GM23338 (cell line): ENCODE results near the gene ELAVL2.

Experiments used
- CREB1 ChIP-seq: fragments of 250-450 bp; sonication (Bioruptor Pico); IDR thresholded peaks from 2 replicates; pipeline ENCODE4 v1.5.0; 2020; ENCODE audit warnings: low read depth, mild to moderate bottlenecking, moderate library complexity
- CTCF ChIP-seq, 2 experiments: fragments of 200-600 bp in 1 of 2; sonication (generic) in 1 of 2; conservative IDR thresholded peaks; 2 replicates each; pipeline versions ENCODE4 v1.5.1 to v1.6.1; 2016 to 2017; ENCODE audit warnings: antibody characterized with exemption in 2 of 2, low read depth in 2 of 2, mild to moderate bottlenecking in 2 of 2, moderate library complexity in 1 of 2
- ETS1 ChIP-seq: IDR thresholded peaks from 2 replicates; pipeline ENCODE4 v1.6.1; 2016; ENCODE audit warnings: antibody characterized with exemption
- EZH2 ChIP-seq: fragments of 200-600 bp; sonication (generic); IDR thresholded peaks from one replicate; pipeline ENCODE4 v1.8.0; 2017; ENCODE audit warnings: antibody characterized with exemption, mild to moderate bottlenecking, low read depth; ENCODE audit not compliant: unreplicated experiment
- EZH2phosphoT487 ChIP-seq: fragments of 200-600 bp; sonication (generic); IDR thresholded peaks from one replicate; pipeline ENCODE4 v1.8.1; 2018; ENCODE audit warnings: antibody characterized with exemption; ENCODE audit not compliant: unreplicated experiment
- JUNB ChIP-seq: IDR thresholded peaks from one replicate; pipeline ENCODE4 v1.6.1; 2016; ENCODE audit warnings: antibody characterized with exemption; ENCODE audit not compliant: unreplicated experiment
- NANOG ChIP-seq: IDR thresholded peaks from 2 replicates; pipeline ENCODE4 v1.6.1; 2016; ENCODE audit warnings: antibody characterized with exemption, borderline replicate concordance
- POLR2AphosphoS5 ChIP-seq: IDR thresholded peaks from 2 replicates; pipeline ENCODE4 v1.6.1; 2016; ENCODE audit warnings: antibody characterized with exemption, low read depth
- REST ChIP-seq: IDR thresholded peaks from one replicate; pipeline ENCODE4 v1.6.1; 2018; ENCODE audit warnings: antibody characterized with exemption; ENCODE audit not compliant: unreplicated experiment
- STAT1 ChIP-seq: IDR thresholded peaks from one replicate; pipeline ENCODE4 v1.6.1; 2016; ENCODE audit warnings: antibody characterized with exemption; ENCODE audit not compliant: unreplicated experiment
- ZNF114 ChIP-seq: fragments of 250-450 bp; sonication (Bioruptor Pico); IDR thresholded peaks from 2 replicates; pipeline ENCODE4 v1.5.0; 2020; ENCODE audit warnings: mild to moderate bottlenecking, moderate library complexity
- ZNF331 ChIP-seq: fragments of 250-450 bp; sonication (Bioruptor Pico); IDR thresholded peaks from 2 replicates; pipeline ENCODE4 v1.5.0; 2020; ENCODE audit warnings: low read depth, mild to moderate bottlenecking, moderate library complexity
- ZNF462 ChIP-seq: fragments of 250-450 bp; sonication (Bioruptor Pico); IDR thresholded peaks from 2 replicates; pipeline ENCODE4 v1.5.0; 2020; ENCODE audit warnings: mild to moderate bottlenecking, moderate library complexity

GRCh38 chr9:23841304-23841703 is 15.3 kb upstream of the ELAVL2 start:
- TF ChIP-seq CTCF (conservative IDR thresholded peaks at IDR 0.05; ENCODE audit: low read depth in 2 of 2), result no peak
- no peak for TF ChIP-seq EZH2phosphoT487
- no peak for TF ChIP-seq POLR2AphosphoS5
- TF ChIP-seq EZH2, result no peak
- no peak for TF ChIP-seq CREB1 (CRISPR knock-in tag)
- TF ChIP-seq JUNB, result no peak
- no peak for TF ChIP-seq STAT1
- TF ChIP-seq ZNF114 (CRISPR knock-in tag), result no peak
- TF ChIP-seq NANOG, result no peak
- TF ChIP-seq REST, result no peak
- TF ChIP-seq ETS1, result no peak
- TF ChIP-seq ZNF462 (CRISPR knock-in tag), result no peak
- TF ChIP-seq ZNF331 (CRISPR knock-in tag), result no peak
